22Rv1 (cell line): ENCODE results near the gene CLCA4.

Experiments used
- ZFX ChIP-seq: fragments of 450-650 bp; IDR thresholded peaks from 2 replicates; pipeline ENCODE4 v1.6.1; 2017; ENCODE audit warnings: antibody characterized with exemption, borderline replicate concordance
- TF ChIP-seq, protein P1 (sequence below): fragments of 450-650 bp; IDR thresholded peaks from 2 replicates; pipeline ENCODE4 v1.5.1; 2017; ENCODE audit warnings: mild to moderate bottlenecking

DNA sequence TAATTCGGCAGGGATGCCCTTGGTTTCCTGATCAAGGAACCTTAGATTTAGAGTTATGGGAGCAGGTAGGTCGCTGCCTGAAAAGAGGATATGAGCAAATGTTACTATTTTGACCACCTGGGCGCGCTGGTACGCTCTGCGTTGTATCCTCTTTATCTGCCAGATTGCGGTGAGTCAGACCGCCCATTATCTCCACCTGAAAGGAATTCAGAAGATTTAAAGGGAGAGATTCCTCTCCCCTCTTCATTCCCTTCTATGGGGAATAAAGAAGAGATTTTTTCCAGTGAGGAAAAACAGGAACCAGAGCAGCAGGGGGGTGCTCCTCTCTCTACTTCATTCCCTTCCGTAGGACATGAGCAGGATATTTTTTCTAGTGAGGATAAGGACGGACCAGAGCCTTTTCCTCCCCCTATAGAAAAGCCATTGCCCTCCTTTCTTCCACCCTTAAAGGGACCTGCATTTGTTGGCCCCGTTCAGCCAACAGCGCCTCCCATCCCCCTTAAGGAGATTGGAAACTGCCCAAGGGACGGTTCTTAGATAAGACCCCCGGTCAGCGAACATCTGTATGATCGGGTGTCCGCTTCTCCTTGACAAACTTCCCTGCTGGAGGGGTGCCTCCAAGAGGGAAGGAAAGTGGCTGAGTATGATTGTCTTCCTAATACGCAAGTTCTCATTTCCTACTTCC is 44.0 kb upstream of the CLCA4 start:
- TF ChIP-seq, protein P1, sequence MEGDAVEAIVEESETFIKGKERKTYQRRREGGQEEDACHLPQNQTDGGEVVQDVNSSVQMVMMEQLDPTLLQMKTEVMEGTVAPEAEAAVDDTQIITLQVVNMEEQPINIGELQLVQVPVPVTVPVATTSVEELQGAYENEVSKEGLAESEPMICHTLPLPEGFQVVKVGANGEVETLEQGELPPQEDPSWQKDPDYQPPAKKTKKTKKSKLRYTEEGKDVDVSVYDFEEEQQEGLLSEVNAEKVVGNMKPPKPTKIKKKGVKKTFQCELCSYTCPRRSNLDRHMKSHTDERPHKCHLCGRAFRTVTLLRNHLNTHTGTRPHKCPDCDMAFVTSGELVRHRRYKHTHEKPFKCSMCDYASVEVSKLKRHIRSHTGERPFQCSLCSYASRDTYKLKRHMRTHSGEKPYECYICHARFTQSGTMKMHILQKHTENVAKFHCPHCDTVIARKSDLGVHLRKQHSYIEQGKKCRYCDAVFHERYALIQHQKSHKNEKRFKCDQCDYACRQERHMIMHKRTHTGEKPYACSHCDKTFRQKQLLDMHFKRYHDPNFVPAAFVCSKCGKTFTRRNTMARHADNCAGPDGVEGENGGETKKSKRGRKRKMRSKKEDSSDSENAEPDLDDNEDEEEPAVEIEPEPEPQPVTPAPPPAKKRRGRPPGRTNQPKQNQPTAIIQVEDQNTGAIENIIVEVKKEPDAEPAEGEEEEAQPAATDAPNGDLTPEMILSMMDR: no peak; the same call in 1 of the 2 replicates
- TF ChIP-seq ZFX: no peak
